Neural cell (in vitro differentiated cells): ENCODE data around the gene ADPRH.

Experiments
- EP300 ChIP-seq: fragments of 450-650 bp; conservative IDR thresholded peaks from 2 replicates; pipeline ENCODE4 v1.6.1; 2014; ENCODE audit warnings: antibody characterized with exemption, mild to moderate bottlenecking, moderate library complexity; ENCODE audit not compliant: poor library complexity, severe bottlenecking
- EZH2 ChIP-seq: fragments of 200-600, 300-800 bp; shearing (Covaris generic), sonication (generic); IDR thresholded peaks from 2 replicates; pipeline ENCODE4 v1.6.1; 2014; ENCODE audit warnings: antibody characterized with exemption, low read length, borderline replicate concordance, mild to moderate bottlenecking; ENCODE audit not compliant: insufficient read depth, poor library complexity, severe bottlenecking
- MXI1 ChIP-seq: fragments of 450-650 bp; conservative IDR thresholded peaks from 2 replicates; pipeline ENCODE4 v1.6.1; 2014; ENCODE audit warnings: antibody characterized with exemption, mild to moderate bottlenecking; ENCODE audit not compliant: poor library complexity, severe bottlenecking
- RAD21 ChIP-seq: fragments of 450-650 bp; conservative IDR thresholded peaks from 2 replicates; pipeline ENCODE4 v1.6.1; 2014; ENCODE audit warnings: antibody characterized with exemption, mild to moderate bottlenecking, moderate library complexity
- TF ChIP-seq, protein P1 (sequence below): fragments of 450-650 bp; IDR thresholded peaks from 2 replicates; pipeline ENCODE4 v1.5.1; 2014; ENCODE audit warnings: antibody characterized with exemption, mild to moderate bottlenecking, moderate library complexity; ENCODE audit not compliant: poor library complexity, severe bottlenecking
- TF ChIP-seq, protein P2 (sequence below): IDR thresholded peaks from 2 replicates; pipeline ENCODE4 v1.6.1; 2012; ENCODE audit warnings: borderline replicate concordance

DNA sequence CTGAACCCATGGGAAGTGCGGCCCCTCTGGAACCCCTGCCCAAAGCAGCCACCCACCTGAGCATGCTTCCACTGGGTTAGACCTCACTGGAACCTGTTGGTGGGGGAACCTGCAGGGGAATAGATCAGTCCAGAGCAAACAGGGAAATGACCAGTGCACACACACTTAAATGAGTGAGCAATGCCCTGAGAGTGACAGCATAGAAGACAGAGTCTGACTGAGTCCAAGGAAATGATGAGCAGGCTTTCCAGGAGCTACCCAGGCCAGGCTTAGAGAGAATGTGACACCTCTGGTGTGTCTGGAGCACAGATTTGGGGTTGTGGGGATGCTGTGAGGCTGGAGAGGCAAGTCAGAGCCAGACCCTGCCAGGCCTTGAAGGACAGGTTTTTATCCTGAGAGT lies 46.9 kb downstream of the ADPRH start:
- TF ChIP-seq EZH2 (no peak), MXI1 (no peak), RAD21 (no peak), EP300 (no peak)
- TF ChIP-seq, protein P1, sequence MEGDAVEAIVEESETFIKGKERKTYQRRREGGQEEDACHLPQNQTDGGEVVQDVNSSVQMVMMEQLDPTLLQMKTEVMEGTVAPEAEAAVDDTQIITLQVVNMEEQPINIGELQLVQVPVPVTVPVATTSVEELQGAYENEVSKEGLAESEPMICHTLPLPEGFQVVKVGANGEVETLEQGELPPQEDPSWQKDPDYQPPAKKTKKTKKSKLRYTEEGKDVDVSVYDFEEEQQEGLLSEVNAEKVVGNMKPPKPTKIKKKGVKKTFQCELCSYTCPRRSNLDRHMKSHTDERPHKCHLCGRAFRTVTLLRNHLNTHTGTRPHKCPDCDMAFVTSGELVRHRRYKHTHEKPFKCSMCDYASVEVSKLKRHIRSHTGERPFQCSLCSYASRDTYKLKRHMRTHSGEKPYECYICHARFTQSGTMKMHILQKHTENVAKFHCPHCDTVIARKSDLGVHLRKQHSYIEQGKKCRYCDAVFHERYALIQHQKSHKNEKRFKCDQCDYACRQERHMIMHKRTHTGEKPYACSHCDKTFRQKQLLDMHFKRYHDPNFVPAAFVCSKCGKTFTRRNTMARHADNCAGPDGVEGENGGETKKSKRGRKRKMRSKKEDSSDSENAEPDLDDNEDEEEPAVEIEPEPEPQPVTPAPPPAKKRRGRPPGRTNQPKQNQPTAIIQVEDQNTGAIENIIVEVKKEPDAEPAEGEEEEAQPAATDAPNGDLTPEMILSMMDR = no peak
- TF ChIP-seq, protein P2, sequence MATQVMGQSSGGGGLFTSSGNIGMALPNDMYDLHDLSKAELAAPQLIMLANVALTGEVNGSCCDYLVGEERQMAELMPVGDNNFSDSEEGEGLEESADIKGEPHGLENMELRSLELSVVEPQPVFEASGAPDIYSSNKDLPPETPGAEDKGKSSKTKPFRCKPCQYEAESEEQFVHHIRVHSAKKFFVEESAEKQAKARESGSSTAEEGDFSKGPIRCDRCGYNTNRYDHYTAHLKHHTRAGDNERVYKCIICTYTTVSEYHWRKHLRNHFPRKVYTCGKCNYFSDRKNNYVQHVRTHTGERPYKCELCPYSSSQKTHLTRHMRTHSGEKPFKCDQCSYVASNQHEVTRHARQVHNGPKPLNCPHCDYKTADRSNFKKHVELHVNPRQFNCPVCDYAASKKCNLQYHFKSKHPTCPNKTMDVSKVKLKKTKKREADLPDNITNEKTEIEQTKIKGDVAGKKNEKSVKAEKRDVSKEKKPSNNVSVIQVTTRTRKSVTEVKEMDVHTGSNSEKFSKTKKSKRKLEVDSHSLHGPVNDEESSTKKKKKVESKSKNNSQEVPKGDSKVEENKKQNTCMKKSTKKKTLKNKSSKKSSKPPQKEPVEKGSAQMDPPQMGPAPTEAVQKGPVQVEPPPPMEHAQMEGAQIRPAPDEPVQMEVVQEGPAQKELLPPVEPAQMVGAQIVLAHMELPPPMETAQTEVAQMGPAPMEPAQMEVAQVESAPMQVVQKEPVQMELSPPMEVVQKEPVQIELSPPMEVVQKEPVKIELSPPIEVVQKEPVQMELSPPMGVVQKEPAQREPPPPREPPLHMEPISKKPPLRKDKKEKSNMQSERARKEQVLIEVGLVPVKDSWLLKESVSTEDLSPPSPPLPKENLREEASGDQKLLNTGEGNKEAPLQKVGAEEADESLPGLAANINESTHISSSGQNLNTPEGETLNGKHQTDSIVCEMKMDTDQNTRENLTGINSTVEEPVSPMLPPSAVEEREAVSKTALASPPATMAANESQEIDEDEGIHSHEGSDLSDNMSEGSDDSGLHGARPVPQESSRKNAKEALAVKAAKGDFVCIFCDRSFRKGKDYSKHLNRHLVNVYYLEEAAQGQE = no peak
